Measurements from ENCODE around the gene DOHH.

Gene DOHH

DNA sequence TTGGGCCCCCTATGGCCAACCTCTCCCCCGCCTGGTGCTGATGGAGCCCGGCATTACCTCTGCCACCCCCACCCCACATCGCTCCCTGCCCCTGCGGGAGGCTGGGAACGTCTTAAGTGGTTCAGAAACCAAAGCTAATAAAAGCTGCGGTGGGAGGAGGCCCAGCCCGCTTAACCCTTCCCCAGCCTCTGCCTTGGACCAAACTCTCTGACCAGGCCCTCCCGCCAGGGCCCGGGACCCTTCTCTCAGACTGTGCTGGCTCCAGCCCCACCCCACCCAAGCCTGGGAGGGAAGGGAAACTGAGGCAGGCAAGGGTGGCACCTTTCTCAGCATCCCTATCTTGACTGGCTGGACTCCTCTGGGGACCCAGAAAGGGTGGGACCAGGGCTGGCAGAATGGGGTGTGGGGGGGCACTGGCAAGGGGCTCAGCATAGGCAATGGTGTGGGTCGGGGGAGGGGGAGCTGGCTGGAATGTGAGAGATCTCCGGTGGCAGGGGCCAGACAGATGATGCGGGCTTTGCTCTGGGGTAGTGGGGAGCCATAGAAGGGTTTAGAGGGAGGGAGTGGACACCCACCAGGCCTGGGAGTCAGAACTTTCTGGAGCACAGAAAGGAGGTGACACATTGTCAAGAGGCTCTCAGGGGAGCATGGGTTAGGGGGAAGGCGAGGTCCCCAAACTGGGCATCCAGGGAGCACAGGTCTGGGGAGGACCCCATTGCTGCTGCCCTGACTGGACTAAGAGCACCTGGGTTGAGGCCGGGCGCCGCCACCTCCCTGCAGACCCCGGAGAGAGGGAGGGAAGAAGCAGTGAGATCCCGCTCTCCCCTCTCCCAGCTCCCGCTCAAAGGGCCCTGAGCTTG is 42.0 kb downstream of the DOHH start:
- peak; percentile 13; the same call in 1 of the 2 replicates for TF ChIP-seq TEAD4 (IDR thresholded peaks at IDR 0.05)
- TF ChIP-seq CEBPB (IDR thresholded peaks at IDR 0.05) = no peak
- 0 out of 2 replicates have a peak, but pooled peaks have one; percentile 7 for TF ChIP-seq ZBTB7A (IDR thresholded peaks at IDR 0.05; ENCODE audit: low read depth)

DNA sequence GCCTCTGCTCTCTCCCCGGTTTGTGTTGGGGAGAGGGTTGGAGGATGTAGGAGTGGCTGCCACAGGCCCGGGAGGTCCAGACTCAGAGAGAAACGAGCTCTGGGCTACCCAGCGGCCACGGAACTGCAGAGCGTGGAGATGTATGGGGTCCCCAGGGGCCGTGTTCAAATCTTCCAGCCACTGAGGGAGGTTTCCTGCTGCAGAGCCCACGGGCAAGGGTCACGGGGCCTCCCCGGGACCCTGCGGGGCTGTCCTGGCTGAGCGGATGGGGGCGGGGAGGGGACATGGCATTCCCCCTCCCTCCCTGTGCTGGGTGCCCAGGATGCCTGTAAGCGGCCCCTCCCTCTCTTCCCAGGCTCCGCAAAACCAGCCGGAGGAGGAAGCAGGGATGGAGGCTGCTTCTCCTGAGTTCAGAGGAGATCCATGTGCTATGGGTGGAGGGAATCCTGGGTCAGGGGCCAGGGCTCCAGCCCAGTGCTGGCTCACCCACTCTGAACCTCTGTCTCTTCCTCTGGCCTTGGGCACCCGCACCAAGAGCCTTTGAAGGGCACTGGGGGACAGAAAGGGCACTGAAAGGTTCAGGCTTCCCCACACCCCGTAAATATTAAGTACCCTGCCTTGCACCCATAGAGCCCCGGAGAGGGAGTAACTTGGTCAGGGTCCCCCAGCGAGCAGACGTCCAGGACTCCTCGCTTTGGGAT is 42.8 kb downstream of the DOHH start:
- TF ChIP-seq, protein P1, sequence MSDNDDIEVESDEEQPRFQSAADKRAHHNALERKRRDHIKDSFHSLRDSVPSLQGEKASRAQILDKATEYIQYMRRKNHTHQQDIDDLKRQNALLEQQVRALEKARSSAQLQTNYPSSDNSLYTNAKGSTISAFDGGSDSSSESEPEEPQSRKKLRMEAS (IDR thresholded peaks at IDR 0.05) = no peak
- no peak for TF ChIP-seq TEAD4 (IDR thresholded peaks at IDR 0.05)
- no peak for TF ChIP-seq FOXM1 (IDR thresholded peaks at IDR 0.05; ENCODE audit: borderline replicate concordance, low read depth)
- no peak for TF ChIP-seq TCF12 (IDR thresholded peaks at IDR 0.05; ENCODE audit: low read depth)
- no peak for TF ChIP-seq RAD21 (IDR thresholded peaks at IDR 0.05; ENCODE audit: low read depth)
- no peak for TF ChIP-seq ZBTB7A (IDR thresholded peaks at IDR 0.05; ENCODE audit: low read depth)
- no peak for TF ChIP-seq EGR1 (IDR thresholded peaks at IDR 0.05)
- TF ChIP-seq YY1 (IDR thresholded peaks at IDR 0.05; ENCODE audit: low read depth) = no peak
- TF ChIP-seq, protein P2, sequence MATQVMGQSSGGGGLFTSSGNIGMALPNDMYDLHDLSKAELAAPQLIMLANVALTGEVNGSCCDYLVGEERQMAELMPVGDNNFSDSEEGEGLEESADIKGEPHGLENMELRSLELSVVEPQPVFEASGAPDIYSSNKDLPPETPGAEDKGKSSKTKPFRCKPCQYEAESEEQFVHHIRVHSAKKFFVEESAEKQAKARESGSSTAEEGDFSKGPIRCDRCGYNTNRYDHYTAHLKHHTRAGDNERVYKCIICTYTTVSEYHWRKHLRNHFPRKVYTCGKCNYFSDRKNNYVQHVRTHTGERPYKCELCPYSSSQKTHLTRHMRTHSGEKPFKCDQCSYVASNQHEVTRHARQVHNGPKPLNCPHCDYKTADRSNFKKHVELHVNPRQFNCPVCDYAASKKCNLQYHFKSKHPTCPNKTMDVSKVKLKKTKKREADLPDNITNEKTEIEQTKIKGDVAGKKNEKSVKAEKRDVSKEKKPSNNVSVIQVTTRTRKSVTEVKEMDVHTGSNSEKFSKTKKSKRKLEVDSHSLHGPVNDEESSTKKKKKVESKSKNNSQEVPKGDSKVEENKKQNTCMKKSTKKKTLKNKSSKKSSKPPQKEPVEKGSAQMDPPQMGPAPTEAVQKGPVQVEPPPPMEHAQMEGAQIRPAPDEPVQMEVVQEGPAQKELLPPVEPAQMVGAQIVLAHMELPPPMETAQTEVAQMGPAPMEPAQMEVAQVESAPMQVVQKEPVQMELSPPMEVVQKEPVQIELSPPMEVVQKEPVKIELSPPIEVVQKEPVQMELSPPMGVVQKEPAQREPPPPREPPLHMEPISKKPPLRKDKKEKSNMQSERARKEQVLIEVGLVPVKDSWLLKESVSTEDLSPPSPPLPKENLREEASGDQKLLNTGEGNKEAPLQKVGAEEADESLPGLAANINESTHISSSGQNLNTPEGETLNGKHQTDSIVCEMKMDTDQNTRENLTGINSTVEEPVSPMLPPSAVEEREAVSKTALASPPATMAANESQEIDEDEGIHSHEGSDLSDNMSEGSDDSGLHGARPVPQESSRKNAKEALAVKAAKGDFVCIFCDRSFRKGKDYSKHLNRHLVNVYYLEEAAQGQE (IDR thresholded peaks at IDR 0.05; ENCODE audit: low read depth) = no peak
- TF ChIP-seq CEBPB (IDR thresholded peaks at IDR 0.05) = no peak
- no peak for TF ChIP-seq NFIC (IDR thresholded peaks at IDR 0.05)
- TF ChIP-seq EP300 (IDR thresholded peaks at IDR 0.05; ENCODE audit: borderline replicate concordance) = no peak
- TF ChIP-seq, protein P3, sequence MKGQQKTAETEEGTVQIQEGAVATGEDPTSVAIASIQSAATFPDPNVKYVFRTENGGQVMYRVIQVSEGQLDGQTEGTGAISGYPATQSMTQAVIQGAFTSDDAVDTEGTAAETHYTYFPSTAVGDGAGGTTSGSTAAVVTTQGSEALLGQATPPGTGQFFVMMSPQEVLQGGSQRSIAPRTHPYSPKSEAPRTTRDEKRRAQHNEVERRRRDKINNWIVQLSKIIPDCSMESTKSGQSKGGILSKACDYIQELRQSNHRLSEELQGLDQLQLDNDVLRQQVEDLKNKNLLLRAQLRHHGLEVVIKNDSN (IDR thresholded peaks at IDR 0.05) = no peak
- no peak for TF ChIP-seq CREB1 (IDR thresholded peaks at IDR 0.05; ENCODE audit: low read depth)
- TF ChIP-seq TAF1 (IDR thresholded peaks at IDR 0.05; ENCODE audit: low read depth) = no peak

DNA sequence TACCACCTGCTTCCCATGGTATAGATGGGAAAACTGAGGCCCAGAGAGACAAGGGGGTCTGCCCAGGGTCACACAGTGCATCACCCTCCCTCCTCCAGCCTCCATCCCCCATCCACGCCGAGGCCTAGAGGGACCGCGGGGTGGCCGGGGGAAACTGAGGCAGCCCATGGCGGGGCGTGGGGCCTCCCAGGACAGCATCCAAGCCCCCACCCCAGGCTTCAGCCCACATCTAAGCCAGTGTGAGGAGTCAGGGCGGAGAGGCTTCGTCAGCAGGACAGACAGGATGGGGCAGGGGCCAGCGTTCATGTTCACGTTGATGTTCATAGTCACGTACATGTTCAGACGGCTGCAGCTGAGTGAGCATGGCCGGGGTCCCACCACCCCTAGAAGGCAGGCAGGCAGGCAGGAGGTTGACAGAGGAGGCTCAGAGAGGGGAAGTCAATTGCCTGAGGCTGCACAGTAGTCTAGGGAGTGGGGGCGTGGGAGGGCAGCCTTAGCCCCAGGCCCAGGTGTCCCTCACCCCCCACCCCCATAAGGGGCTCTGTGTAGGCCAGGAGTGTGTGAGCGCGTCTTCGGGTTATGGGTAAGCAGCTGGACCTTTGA is 43.4 kb downstream of the DOHH start:
- TF ChIP-seq EGR1 (IDR thresholded peaks at IDR 0.05) (no peak), ZBTB7A (IDR thresholded peaks at IDR 0.05; ENCODE audit: low read depth) (no peak), YY1 (IDR thresholded peaks at IDR 0.05; ENCODE audit: low read depth) (no peak), TAF1 (IDR thresholded peaks at IDR 0.05; ENCODE audit: low read depth) (no peak), RAD21 (IDR thresholded peaks at IDR 0.05; ENCODE audit: low read depth) (no peak), NFIC (IDR thresholded peaks at IDR 0.05) (no peak), CREB1 (IDR thresholded peaks at IDR 0.05; ENCODE audit: low read depth) (no peak), FOXM1 (IDR thresholded peaks at IDR 0.05; ENCODE audit: borderline replicate concordance, low read depth) (no peak), TCF12 (IDR thresholded peaks at IDR 0.05; ENCODE audit: low read depth) (no peak), TEAD4 (IDR thresholded peaks at IDR 0.05) (no peak)
- TF ChIP-seq, protein P2 (IDR thresholded peaks at IDR 0.05; ENCODE audit: low read depth) = no peak
- TF ChIP-seq, protein P1 (IDR thresholded peaks at IDR 0.05) = no peak
- TF ChIP-seq, protein P3 (IDR thresholded peaks at IDR 0.05) = no peak

DNA sequence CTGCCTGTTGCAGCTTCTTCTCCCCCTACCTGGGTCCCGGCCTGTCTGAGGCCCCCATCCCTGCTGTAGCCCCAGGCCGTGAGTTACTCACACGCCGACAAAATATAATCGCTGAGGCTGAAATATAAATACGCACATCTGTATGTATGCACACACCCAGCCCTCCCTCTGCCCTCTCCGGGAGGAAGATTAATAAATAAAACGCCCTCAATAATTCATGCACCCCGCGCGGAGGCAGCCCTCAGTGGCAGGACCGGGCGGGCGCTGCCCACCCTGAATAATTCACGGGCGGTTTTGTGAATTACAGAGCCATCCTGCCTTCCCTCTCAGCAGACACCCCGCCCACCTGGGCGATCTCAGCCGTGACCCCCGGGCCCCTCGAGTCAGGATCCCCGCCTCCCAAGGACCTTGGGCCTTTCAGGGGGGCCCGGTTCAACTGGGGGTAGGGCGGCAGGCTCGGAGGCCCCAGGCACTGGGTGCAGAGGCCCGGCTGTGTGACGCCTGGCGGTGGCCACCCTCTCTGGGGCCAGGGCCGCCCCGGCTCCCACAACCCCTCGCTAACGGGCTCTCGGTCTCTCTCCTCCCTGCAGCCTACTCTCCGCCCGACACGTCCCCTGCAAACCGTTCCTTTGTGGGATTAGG is 44.4 kb downstream of the DOHH start:
- TF ChIP-seq EGR1 (IDR thresholded peaks at IDR 0.05) = no peak
- no peak for TF ChIP-seq EP300 (IDR thresholded peaks at IDR 0.05; ENCODE audit: borderline replicate concordance)
- TF ChIP-seq RAD21 (IDR thresholded peaks at IDR 0.05; ENCODE audit: low read depth) = no peak
- TF ChIP-seq FOXM1 (IDR thresholded peaks at IDR 0.05; ENCODE audit: borderline replicate concordance, low read depth) = no peak
- no peak for TF ChIP-seq NFIC (IDR thresholded peaks at IDR 0.05)
- TF ChIP-seq TCF12 (IDR thresholded peaks at IDR 0.05; ENCODE audit: low read depth) = no peak
- TF ChIP-seq, protein P1 (IDR thresholded peaks at IDR 0.05) = no peak
- TF ChIP-seq, protein P3 (IDR thresholded peaks at IDR 0.05) = no peak
- no peak for TF ChIP-seq CREB1 (IDR thresholded peaks at IDR 0.05; ENCODE audit: low read depth)
